Stimulated activated CD8-positive, alpha-beta memory T cell treated with anti-CD3 and anti-CD28 coated beads, Interleukin-4, amount 100 ng/mL, for 48 hours (primary cell): ENCODE data around the gene RAPGEF2.
A peak's percentile ranks its signal among the peaks of the same experiment; 100 is the strongest.

ENCODE experiments used
- DNase-seq: peaks from one replicate; pipeline ENCODE4 v3.0.0-alpha.2; 2020

Gene RAPGEF2

DNA sequence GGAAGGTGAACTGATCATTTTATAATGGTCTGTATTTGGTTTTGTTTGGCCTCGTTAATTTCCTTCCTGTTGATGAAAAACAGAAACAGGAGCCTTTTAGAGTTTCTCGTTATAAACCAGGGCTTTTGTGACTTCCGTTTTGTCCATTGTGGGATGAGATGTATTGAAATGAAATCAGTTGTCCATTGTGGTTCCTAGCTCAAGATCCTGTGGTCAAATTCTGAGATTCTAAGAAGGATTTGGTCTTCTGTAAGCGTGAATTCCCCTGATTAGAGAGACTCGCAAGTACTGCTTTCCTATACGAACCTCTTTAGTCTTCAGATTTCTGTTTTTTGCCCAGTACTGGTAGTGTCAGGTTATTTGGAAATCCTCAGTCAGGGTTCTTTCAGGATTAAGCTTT, 101.7 kb downstream of the RAPGEF2 start:
- no peak for DNase-seq

DNA sequence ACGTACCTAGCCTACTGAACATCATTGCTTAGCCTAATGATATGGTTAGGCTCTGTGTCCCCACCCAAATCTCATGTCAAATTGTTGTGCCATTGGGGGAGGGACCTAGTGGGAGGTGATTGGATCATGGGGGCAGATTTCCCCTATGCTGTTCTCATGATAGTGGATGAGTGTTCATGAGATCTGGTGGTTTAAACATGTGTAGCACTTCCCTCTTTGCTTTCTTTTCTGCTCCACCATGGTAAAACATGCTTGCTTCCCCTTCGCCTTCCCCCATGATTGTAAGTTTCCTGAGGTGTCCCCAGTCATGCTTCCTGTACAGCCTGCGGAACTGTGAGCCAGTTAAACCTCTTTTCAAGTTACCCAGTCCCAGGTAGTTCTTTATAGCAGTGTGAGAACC, 102.6 kb downstream of the RAPGEF2 start:
- no peak for DNase-seq

DNA sequence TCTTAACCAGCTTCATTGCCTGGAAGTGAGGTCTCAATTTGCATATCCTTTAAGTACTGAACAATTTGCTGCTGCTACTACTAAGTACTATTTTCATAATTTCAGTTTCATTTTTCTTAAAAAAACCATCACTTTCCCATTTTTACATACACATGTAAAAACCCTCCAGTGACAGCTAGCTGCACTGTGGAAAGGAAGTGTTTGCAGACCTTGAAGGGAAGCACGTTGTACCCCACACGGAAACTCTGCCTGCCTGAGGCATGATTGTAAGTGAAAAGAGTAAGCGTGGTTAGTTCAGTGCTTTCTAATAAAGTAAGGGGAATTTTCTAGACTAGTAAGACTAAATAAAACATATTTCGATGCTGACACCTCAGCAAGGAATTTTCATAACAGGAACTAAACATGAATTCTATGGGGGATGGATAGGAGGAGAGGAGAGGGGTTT, 103.6 kb downstream of the RAPGEF2 start:
- DNase-seq: peak; percentile 53

DNA sequence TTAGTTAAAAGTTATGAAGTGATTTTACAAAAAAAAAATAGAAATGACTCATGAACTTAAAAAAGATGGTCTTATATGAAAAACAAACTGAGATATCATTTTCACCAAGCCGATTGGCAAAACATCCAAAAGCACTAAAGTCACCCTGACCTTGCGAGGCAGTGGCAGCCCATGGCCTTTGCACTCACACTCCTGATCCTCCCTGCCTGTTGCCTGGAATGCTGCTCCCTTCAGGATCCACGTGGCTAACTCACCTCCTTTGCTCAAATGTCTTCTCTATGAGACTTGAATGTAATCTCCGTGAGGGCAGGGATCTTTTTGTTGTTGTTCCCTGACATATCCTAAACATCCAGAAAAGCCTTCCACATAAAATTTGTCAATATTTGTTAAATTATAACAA, 106.4 kb downstream of the RAPGEF2 start:
- DNase-seq: no peak

DNA sequence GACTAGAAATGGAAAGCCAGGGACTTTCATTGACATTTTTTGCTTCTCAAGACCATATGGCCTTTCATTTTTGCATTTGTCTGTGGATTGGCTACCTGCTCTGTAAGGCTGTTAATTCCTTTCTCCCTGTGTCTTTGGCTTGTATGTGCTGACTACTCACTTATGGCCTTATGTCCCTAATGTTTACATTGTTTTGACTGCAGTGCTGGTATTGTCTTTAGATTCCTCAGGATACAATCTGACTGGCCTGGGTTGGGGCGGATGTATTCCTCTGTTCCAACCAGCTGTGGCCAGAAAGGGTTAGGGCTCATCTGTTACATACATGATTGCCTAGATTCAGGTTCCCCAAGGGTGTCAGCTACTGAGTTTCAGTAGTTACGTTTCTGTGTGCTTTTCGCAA, 108.1 kb downstream of the RAPGEF2 start:
- DNase-seq: no peak

DNA sequence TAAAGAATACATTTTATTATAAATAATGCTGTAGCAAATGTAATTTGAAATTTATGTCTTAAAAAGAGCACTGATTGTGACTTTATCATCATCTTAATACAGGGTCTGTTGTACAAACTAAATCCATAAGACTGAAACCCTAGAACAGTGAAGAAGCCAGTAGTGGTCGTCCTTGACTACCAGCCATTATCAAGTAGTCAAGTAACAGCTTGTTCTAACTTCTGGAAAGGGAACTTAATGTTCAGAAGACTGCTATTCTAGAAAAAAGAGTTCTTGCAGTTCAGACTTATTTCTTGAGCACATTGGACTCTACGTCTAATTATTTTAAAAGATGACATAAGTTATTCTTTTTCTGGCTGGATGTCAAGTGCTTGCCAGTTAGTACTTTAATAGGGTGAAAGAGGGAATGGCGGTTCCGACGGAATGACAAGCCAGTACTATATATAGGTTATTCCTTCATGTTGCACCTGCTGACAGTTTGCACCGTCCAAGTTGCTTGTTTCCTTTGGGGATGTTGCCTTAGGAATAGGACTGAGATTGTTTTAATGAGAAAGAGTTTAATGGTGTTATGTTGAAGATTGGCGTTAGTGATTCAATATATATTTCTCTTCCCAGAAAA, 109.9 kb downstream of the RAPGEF2 start:
- no peak for DNase-seq

DNA sequence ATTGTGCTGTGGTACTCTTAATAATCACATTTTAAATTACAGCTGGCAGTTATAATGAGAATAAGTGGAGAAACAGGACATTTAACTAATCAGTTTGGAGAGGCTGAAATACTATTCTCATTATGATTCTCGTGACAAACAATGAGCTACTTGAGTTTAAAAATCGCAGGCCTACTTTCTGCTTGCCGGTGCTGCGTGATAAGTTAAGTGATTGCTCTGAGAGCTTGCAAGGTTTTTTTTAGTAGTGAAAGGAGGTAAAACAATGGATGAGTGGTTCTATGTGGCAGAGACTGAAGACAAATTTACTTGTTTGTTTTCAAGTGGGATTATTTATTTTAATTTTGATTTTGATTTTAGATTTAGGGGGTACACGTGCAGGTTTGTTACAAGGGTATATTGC, 114.0 kb downstream of the RAPGEF2 start:
- no peak for DNase-seq

DNA sequence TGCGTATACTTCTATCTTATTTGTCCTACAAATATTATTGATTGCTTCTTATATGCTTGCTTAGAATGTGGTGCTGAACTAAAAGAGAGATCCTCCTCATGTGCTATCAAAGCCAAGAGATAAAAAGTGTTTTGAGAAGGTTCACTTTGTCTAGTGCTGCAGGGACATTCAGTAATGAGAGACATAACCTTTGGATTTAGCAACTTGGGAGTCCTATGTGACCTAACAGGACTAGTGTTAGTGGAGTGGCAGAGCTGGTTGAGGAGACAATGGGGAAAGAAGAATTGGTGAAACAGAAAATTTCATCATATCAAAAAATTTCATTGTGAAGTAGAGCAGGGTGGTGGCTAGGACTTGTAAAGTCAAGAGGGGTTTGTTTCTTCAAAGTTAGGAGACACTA, 117.0 kb downstream of the RAPGEF2 start:
- no peak for DNase-seq

DNA sequence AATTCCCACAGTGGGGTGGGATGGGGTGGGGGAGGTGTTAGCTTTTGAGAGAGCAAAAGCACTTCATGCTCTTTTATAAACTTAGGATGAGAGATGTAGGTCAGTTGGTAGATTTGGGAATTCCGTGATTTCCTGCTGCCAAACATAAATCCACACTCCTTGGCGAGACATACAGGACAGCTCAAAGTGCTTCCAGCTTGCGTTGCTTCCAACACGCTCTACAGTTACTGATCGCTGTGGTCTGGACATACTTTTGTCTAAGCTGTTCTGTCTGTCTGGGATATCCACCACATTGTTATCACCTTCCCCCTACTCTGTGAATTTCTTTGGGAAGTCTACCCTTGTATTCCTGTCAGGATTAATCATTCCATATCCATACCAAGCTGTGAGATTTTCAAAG, 117.5 kb downstream of the RAPGEF2 start:
- DNase-seq: no peak

DNA sequence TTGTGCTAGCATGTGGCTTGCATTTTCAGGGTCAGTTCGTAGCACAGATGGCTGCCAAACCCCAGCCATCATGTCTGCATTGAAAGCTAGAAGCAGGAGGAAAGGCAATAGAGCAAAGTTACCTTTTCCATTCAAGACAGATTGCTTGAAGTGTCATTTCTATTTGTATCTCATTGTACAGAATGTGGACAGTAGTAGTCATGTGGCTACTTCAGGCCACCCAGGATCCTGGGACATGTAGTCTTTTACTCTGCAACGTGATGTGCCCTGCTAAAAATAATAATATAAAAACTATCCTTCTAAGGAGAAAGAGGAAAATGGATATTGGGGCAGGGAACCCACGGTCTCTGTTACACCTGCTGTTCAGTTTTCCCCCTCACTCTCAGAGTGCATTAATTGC, 118.4 kb downstream of the RAPGEF2 start:
- DNase-seq: no peak

DNA sequence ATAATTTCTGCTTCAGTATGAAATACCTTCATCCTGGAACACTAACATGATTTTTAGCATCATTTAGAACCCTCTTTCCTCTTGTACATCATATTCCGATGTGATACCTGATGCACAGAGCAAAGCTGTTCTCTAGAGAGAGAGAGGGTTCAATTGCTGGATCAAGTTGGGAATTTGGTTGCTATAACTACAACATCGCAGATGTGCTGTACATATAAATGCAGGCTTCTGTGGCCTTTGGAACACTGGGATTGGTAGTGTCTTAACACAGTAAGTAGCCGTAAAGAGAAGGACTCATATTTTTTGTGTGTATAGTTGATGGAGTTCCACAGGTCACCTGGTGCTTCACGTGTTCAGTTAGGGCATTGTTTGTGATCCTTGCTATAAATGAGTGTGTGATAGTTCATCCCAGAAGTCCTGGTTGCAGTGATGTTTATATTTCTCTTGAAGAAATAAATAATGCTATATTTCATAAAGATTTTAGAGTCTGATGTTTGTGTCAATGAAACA, 119.2 kb downstream of the RAPGEF2 start:
- no peak for DNase-seq

DNA sequence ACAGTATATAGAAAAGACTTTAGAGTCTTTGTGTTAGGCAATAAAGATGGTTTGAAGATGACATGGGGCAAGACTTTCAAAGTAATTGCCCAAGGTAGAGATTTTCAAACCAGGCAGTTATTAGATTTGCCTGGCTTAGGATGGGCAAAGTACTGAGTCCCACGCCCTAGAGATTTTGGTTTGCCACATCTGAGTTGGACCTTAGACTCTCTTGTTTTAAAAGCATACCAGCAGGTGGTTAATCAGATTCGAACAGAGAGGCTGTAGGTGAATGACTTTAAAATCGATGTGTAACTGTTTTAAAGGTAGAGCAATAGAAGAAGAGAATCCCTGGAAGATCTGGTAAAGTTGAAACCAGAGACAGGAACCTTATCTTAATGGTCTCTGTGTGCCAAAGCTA, 121.5 kb downstream of the RAPGEF2 start:
- DNase-seq: no peak

DNA sequence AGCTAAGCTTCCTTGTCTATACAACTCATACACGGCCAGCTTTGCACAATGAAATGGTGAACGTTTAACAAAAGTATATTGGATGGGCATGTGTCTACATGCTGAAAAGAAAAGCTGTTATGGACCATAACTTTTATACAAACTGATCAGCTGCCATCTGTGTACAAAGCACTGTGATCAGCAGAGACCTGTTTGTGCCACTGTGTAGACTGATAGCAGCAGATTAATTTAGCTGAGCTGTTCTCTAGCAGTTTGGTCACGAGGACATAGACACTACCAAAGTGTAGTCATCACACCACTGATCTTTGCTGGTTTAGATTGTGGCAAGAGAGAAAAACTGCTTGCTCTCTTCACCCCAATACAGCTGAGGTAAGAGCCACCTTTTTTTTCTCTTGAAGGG, 124.5 kb downstream of the RAPGEF2 start:
- DNase-seq: no peak

DNA sequence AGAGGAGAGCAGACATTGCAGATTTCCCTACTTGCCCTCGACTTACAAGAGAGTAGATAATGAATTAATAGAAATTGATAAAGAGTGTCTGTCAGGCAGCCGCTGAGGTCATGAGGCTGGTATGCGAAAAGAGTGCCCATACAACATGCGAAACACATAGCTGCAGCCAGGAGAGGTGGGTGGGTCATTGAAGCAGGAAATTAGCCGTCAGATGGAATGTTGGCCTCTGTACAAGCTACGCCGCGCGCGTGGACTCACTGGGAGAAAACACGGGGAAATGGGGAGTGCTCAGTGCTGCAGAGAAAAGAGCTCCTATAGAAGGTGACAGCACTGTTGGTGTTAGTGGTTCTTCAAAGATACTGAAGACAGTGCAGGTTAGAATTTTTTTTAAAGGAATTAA, 125.1 kb downstream of the RAPGEF2 start:
- DNase-seq: no peak

DNA sequence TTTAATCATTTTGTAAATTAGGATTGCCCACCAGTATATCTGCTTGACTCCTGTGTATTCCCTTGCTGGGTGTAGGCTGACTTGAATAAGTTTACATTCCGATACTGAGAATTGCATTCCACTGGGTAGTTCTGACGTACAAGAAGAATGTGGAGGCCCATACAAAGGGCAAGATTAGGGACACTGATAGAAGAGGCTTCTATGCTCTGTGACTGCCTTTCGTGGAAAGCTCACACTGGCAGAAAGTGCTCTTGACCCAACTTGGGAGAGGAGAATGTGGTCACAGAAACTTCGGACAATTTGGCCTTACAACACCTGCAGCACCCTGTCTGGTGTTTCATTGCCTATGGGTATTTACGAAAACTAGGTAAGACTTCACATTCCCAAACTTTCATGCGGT, 126.3 kb downstream of the RAPGEF2 start:
- no peak for DNase-seq

DNA sequence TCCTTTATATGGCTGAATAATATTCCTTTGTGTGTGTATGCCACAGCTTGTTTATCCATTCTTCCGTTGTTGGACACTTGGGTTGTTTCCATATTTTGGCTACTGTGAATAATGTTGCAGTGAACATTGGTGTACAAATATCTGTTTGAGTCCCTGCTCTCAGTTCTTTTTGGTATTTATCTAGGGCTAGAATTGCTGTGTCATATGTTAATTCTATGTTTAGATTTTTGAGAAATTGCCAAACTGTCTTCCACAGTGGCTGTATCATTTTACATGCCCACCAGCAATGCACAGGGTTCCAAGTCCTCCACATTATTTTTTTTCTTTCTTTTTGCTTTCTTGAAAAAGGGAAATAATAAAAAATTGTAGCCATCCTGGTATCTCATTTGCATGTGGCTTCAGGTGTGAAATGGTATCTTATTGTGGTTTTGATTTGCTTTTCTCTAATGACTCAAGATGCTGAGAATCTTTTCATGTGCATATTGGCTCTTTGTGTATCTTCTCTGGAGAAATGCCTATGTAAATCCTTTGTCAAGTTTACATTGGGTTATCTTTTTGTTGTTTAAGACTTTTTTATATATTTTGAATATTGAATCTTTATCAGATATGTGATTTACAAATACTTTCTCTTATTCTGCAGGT, 129.7 kb downstream of the RAPGEF2 start:
- no peak for DNase-seq

DNA sequence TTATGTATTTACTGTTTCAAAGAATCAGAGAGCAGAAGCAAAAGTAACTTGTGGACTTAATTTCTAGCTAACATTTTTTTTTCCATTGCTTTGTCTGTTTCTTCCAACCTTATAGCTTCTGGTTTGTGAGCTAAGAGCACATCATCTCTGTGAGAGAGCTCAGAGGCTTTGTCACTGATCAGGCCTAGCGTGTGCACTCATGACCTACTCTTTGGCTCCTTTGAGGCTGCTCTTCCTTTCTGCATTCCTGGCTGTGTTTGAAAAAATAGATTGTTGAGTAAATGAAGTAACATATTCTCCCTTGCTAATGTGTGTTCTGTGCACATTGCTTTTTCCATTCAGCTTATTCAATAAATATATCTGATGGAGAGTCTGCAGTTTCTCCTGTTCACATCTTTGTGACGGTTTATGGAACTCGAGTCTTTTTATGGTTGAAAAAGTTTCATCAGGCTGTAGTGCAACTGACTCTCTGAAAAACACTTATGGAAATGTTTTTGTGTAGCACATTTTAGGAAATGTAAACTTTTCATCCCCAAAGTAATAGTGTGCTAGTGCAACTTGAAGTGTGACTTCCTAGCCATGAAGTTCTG, 133.0 kb downstream of the RAPGEF2 start:
- DNase-seq: no peak

DNA sequence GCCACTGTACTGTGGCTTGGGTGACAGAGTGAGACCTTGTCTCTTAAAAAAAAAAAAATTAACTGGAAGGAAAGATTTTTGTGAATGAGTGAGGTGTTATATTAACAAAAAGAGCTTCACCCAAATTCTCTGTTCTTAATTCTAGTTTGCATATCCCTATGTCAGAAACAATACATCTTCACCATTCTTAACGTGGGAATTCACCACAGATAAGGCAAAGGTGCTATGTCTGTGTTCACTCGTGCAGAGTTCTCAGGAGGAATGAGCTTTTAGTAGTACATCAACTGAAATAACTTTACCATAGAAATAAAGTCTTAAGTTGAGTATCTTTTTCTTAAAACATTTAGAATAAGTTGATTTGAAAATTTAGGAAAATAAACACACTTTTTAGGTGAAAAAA, 135.1 kb downstream of the RAPGEF2 start:
- no peak for DNase-seq

DNA sequence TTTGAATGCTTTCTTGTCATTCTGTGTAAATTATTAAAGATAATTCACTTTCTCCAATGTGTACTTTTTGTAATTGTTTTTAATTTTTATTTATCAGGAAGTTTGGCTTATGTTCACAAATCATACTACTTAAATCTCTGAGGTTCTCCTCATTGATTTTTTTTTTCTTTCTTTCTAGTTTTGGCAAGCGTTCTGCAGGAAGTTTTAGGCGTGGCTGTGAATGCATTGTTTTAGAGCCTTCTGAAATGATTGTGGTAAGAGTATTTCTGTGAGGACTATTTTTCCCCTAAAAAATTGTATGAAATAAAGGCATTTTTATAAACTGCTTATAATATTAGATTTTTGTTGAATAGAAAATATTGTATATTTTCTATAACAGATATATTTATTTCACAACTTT, 135.8 kb downstream of the RAPGEF2 start:
- no peak for DNase-seq

DNA sequence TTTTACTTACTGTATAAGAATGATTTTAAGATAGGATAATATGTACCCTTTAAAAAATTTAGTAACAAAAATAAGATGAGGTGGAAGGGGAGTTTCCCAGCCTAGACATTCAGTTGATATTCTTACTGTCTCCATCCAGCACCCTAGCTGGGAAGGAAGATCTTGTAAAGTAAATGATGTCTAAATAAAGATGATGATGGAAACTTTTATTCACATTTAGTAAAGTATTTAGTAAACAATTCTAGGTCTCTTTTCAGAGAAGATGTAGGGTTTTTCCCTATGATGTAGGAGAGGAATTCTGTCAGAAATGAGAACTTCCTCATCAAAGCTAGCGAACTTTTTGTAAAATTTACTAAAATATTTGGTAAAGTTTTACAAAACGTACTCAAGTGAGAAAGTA, 136.8 kb downstream of the RAPGEF2 start:
- DNase-seq: no peak

DNA sequence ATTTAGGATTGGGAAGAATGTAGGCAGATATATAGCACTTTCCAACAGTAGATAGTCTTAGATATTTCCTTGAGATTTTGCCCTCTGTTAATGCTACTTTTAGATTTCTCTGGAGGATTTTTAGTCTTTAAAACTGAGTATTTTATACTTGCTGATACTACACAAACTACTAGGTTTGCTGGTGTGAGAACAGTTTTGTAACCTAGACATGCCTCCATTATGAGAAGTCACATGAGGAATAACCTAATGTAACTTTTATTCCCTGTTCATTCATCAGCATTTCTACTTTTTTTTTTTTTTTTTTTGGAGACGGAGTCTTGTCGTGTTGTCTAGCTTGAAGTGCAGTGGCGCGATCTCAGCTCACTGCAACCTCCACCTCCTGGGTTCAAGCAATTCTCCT, 137.2 kb downstream of the RAPGEF2 start:
- no peak for DNase-seq

DNA sequence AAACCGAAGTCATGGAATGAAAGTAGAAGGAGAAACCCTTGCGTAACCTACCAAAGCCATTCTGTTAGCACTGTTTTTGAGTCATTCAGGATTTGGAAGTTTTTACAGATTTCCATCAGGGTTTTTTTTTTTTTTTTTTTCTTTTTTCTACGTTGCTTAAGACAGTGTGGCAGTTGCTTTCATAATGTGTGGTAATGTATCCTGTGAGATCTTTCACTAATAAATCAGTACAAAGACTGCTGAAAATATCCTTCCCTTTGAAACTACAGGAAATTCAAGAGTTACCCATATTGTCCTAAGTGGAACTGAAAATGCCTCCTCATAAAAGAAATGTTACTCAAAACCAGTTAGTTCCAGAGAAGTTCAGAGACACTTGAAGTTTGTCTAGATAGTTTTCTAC, 137.8 kb downstream of the RAPGEF2 start:
- no peak for DNase-seq

DNA sequence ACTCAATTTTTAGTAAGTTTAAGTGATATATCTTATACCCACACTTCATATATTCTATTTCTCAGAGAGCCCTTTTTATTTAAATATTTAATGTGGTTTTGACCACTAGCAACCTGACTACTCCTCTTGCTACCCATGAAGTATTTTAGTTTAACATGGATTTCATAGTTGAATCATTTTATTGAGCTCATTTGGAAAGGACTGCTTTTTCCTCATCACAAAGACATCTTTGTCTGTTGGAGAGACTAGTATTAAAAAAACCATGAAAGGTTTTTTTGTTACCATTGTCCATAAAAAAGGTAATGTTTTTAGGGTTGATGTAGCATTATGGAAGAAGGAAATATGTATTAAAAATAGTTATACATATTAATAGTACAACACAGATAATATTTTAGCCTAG, 139.5 kb downstream of the RAPGEF2 start:
- DNase-seq: no peak

DNA sequence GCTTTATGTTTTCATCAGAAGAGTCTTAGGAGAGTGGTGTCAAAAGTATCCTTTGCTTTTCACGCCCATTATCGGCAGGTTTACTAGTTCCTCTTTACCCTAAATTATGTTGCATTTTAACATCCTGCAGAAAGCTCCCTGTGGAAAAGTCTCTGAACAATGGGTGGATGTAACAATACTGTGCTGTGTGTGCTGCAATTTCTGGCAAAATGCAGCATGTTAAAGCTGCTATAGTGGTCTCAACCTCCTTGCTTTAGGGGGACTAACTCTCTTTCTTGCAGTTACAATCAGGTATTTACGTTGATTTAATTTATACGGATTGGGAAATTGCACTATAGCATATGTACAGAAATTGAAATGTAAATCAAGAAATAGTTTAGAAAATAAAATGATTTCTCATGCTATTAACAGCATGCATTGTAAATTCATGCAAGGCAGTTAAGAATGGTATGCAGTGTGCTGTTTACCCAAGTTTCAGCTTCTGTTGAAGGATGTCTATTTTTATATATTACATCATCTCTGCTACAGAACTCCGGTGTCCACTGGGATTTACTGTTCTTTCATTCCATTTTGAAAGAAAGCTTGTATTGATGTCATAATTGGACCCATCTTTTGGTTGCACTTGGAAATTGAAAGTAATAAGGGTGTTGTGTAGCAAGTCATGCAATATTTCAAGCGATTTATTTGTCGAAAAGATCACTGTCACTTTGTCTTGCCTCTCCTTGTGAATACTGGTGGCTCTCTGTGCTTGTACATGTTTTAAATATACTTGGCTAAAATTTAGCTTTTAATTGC, 145.7 kb downstream of the RAPGEF2 start:
- no peak for DNase-seq
